Measurements from ENCODE around the gene SLC39A11.

SLC39A11 gene

GRCh38 chr17:73027130-73027741 lies 65.3 kb downstream of the SLC39A11 start:
- DNase-seq (ENCODE audit: low read depth in 1 of 2, low spot score in 1 of 2): no peak
- H3K27ac ChIP-seq (replicated peaks): no peak overlapping the region
- no peak for TF ChIP-seq REST (IDR thresholded peaks at IDR 0.05; ENCODE audit: insufficient replicate concordance, low read depth)
- TF ChIP-seq SPI1 (IDR thresholded peaks at IDR 0.05; ENCODE audit: borderline replicate concordance, low read depth): no peak
- TF ChIP-seq CTCF (IDR thresholded peaks at IDR 0.05; ENCODE audit: insufficient read depth, low read length): no peak
- TF ChIP-seq POLR2AphosphoS5 (IDR thresholded peaks at IDR 0.05; ENCODE audit: low read depth): no peak
- no peak for TF ChIP-seq GABPA (IDR thresholded peaks at IDR 0.05; ENCODE audit: low read depth)
- no peak overlapping the region for H3K4me3 ChIP-seq (replicated peaks; ENCODE audit: insufficient read depth, low read length)
- no peaks in the 10 kb centered on the region for H3K27me3 ChIP-seq (ENCODE audit: insufficient read depth, poor library complexity, severe bottlenecking)

- no peak for DNase-seq (ENCODE audit: low read depth in 1 of 2, low spot score in 1 of 2)
- TF ChIP-seq REST (IDR thresholded peaks at IDR 0.05; ENCODE audit: insufficient replicate concordance, low read depth): no peak
- TF ChIP-seq CTCF (IDR thresholded peaks at IDR 0.05; ENCODE audit: insufficient read depth, low read length): no peak
- no peak for TF ChIP-seq SPI1 (IDR thresholded peaks at IDR 0.05; ENCODE audit: borderline replicate concordance, low read depth)
- TF ChIP-seq GABPA (IDR thresholded peaks at IDR 0.05; ENCODE audit: low read depth): no peak
- no peak for TF ChIP-seq POLR2AphosphoS5 (IDR thresholded peaks at IDR 0.05; ENCODE audit: low read depth)
- H3K27me3 ChIP-seq (ENCODE audit: insufficient read depth, poor library complexity, severe bottlenecking): no peaks in the 10 kb centered on the region
Observed at GRCh38 chr17:73025041-73025560, 67.4 kb downstream of the SLC39A11 start.

GRCh38 chr17:73023759-73024158 lies 68.7 kb downstream of the SLC39A11 start:
- TF ChIP-seq GABPA (IDR thresholded peaks at IDR 0.05; ENCODE audit: low read depth) (no peak), SPI1 (IDR thresholded peaks at IDR 0.05; ENCODE audit: borderline replicate concordance, low read depth) (no peak), REST (IDR thresholded peaks at IDR 0.05; ENCODE audit: insufficient replicate concordance, low read depth) (no peak), POLR2AphosphoS5 (IDR thresholded peaks at IDR 0.05; ENCODE audit: low read depth) (no peak), CTCF (IDR thresholded peaks at IDR 0.05; ENCODE audit: insufficient read depth, low read length) (no peak)
- H3K4me3 ChIP-seq (replicated peaks; ENCODE audit: insufficient read depth, low read length): no peak overlapping the region
- no peak for DNase-seq (ENCODE audit: low read depth in 1 of 2, low spot score in 1 of 2)
- H3K27me3 ChIP-seq (ENCODE audit: insufficient read depth, poor library complexity, severe bottlenecking): no peaks in the 10 kb centered on the region
- H3K27ac ChIP-seq (replicated peaks): no peak overlapping the region

More at GRCh38 chr17:73025041-73025560, 67.4 kb downstream of the SLC39A11 start:
- H3K4me3 ChIP-seq (replicated peaks; ENCODE audit: insufficient read depth, low read length): no peak overlapping the region
- no peak overlapping the region for H3K27ac ChIP-seq (replicated peaks)

Measured in HL-60 (cell line).